WTC11 (cell line): ENCODE measurements around the gene KPNB1. TPM values are rescaled to one million over a fixed set of nuclear protein-coding genes. Genes with fewer than 3 reads are reported as not detected.

ENCODE experiments used
- ATAC-seq: fragments of 200-7000 bp; cut with Tn5 transposase; 2 replicates; pipeline ENCODE4 v1.10.0; 2021; ENCODE audit warnings: mild to moderate bottlenecking, moderate library complexity
- CTCF ChIA-PET: fragments of 300-600 bp; sonication (Branson Sonifier 250); formaldehyde crosslinking; loops from one replicate; lab custom pipeline; 2021; ENCODE audit warnings: antibody characterized with exemption; lab: Charles Lee
- POLR2A ChIA-PET: fragments of 350-600 bp; sonication (Branson Sonifier 250); formaldehyde crosslinking; loops from one replicate; lab custom pipeline; 2021; ENCODE audit warnings: antibody characterized with exemption; lab: Charles Lee
- DNase-seq: peaks from one replicate; pipeline ENCODE4 v3.0.0; 2021; ENCODE audit warnings: low spot score
- H3K27ac Mint-ChIP-seq: 2 replicates; pipeline ENCODE4 v1.8.0; 2021; ENCODE audit warnings: mixed read lengths
- H3K27me3 Mint-ChIP-seq: 2 replicates; pipeline ENCODE4 v1.8.0; 2021; ENCODE audit warnings: low read depth, mild to moderate bottlenecking, moderate library complexity, mixed read lengths
- H3K36me3 Mint-ChIP-seq: 2 replicates; pipeline ENCODE4 v1.8.0; 2021; ENCODE audit warnings: mixed read lengths
- H3K4me1 Mint-ChIP-seq: 2 replicates; pipeline ENCODE4 v1.8.0; 2022; ENCODE audit warnings: mixed read lengths
- H3K4me3 Mint-ChIP-seq: 2 replicates; pipeline ENCODE4 v1.8.0; 2021; ENCODE audit warnings: mild to moderate bottlenecking, moderate library complexity, mixed read lengths
- H3K9me3 Mint-ChIP-seq: 2 replicates; pipeline ENCODE4 v1.8.0; 2021; ENCODE audit warnings: mixed read lengths
- ARID4B ChIP-seq: sonication (generic); formaldehyde crosslinking; IDR thresholded peaks from 2 replicates; pipeline ENCODE4 v1.8.0; 2023; ENCODE audit warnings: missing genetic modification reagents, mild to moderate bottlenecking, borderline replicate concordance
- ATF3 ChIP-seq: sonication (generic); formaldehyde crosslinking; conservative IDR thresholded peaks from 2 replicates; pipeline ENCODE4 v1.8.1; 2022; ENCODE audit warnings: mild to moderate bottlenecking, missing genetic modification reagents
- ATF6 ChIP-seq: sonication (generic); formaldehyde crosslinking; IDR thresholded peaks from 2 replicates; pipeline ENCODE4 v1.8.1; 2023; ENCODE audit warnings: mild to moderate bottlenecking, missing genetic modification reagents
- E2F1 ChIP-seq: sonication (generic); formaldehyde crosslinking; IDR thresholded peaks from 2 replicates; pipeline ENCODE4 v1.8.0; 2022; ENCODE audit warnings: mild to moderate bottlenecking, missing genetic modification reagents
- ELF4 ChIP-seq: sonication (generic); formaldehyde crosslinking; IDR thresholded peaks from 2 replicates; pipeline ENCODE4 v1.8.1; 2022; ENCODE audit warnings: low read depth, mild to moderate bottlenecking, moderate library complexity, missing genetic modification reagents
- GRHL2 ChIP-seq: fragments of 250-450 bp; sonication (Bioruptor Pico); IDR thresholded peaks from 2 replicates; pipeline ENCODE4 v1.8.0; 2022; ENCODE audit warnings: mild to moderate bottlenecking, moderate library complexity; ENCODE audit not compliant: insufficient replicate concordance, severe bottlenecking
- KAT7 ChIP-seq: sonication (generic); formaldehyde crosslinking; IDR thresholded peaks from 2 replicates; pipeline ENCODE4 v1.8.1; 2023; ENCODE audit warnings: missing genetic modification reagents, mild to moderate bottlenecking, borderline replicate concordance
- MLX ChIP-seq: sonication (generic); formaldehyde crosslinking; IDR thresholded peaks from 2 replicates; pipeline ENCODE4 v1.8.1; 2023; ENCODE audit warnings: mild to moderate bottlenecking, missing genetic modification reagents, moderate library complexity
- NFYB ChIP-seq: sonication (generic); formaldehyde crosslinking; conservative IDR thresholded peaks from 2 replicates; pipeline ENCODE4 v1.8.0; 2022; ENCODE audit warnings: low read depth, missing genetic modification reagents
- NR1H2 ChIP-seq: sonication (generic); formaldehyde crosslinking; IDR thresholded peaks from 2 replicates; pipeline ENCODE4 v1.9.0; 2021; ENCODE audit warnings: mild to moderate bottlenecking, moderate library complexity, missing genetic modification reagents
- PREB ChIP-seq: sonication (generic); formaldehyde crosslinking; IDR thresholded peaks from 2 replicates; pipeline ENCODE4 v1.8.1; 2022; ENCODE audit warnings: mild to moderate bottlenecking, missing genetic modification reagents, moderate library complexity, borderline replicate concordance
- PRRX2 ChIP-seq: fragments of 250-450 bp; sonication (Bioruptor Pico); IDR thresholded peaks from 2 replicates; pipeline ENCODE4 v1.8.0; 2021; ENCODE audit warnings: mild to moderate bottlenecking
- RELA ChIP-seq: sonication (generic); formaldehyde crosslinking; IDR thresholded peaks from 2 replicates; pipeline ENCODE4 v1.8.1; 2022; ENCODE audit warnings: missing genetic modification reagents, mild to moderate bottlenecking, borderline replicate concordance
- SP1 ChIP-seq: sonication (generic); formaldehyde crosslinking; conservative IDR thresholded peaks from 2 replicates; pipeline ENCODE4 v1.8.1; 2022; ENCODE audit warnings: missing genetic modification reagents
- TEAD4 ChIP-seq: sonication (generic); formaldehyde crosslinking; IDR thresholded peaks from 2 replicates; pipeline ENCODE4 v1.8.0; 2022; ENCODE audit warnings: mild to moderate bottlenecking, missing genetic modification reagents
- TP53 ChIP-seq: sonication (generic); formaldehyde crosslinking; IDR thresholded peaks from 2 replicates; pipeline ENCODE4 v1.8.1; 2023; ENCODE audit warnings: mild to moderate bottlenecking, missing genetic modification reagents
- ZBTB21 ChIP-seq: sonication (generic); formaldehyde crosslinking; IDR thresholded peaks from 2 replicates; pipeline ENCODE4 v1.8.1; 2023; ENCODE audit warnings: mild to moderate bottlenecking, missing genetic modification reagents, borderline replicate concordance
- ZMAT4 ChIP-seq: fragments of 250-450 bp; sonication (Bioruptor Pico); IDR thresholded peaks from 2 replicates; pipeline ENCODE4 v1.9.0; 2021; ENCODE audit warnings: mild to moderate bottlenecking
- ZNF232 ChIP-seq: sonication (generic); formaldehyde crosslinking; IDR thresholded peaks from 2 replicates; pipeline ENCODE4 v1.8.0; 2022; ENCODE audit warnings: mild to moderate bottlenecking, missing genetic modification reagents
- ZNF317 ChIP-seq: sonication (generic); formaldehyde crosslinking; IDR thresholded peaks from 2 replicates; pipeline ENCODE4 v1.8.1; 2023; ENCODE audit warnings: low read depth, mild to moderate bottlenecking, moderate library complexity, missing genetic modification reagents, borderline replicate concordance
- ZNF396 ChIP-seq: fragments of 250-450 bp; sonication (Bioruptor Pico); IDR thresholded peaks from 2 replicates; pipeline ENCODE4 v1.8.0; 2021; ENCODE audit warnings: mild to moderate bottlenecking, moderate library complexity, borderline replicate concordance
- ZNF671 ChIP-seq: fragments of 250-450 bp; sonication (Bioruptor Pico); IDR thresholded peaks from 2 replicates; pipeline ENCODE4 v1.8.0; 2021; ENCODE audit warnings: mild to moderate bottlenecking
- total RNA-seq: library from RNA; stranded (reverse); gene quantifications from 3 replicates; pipeline ENCODE4 v1.2.3, GENCODE V29; 2021

Gene KPNB1
- total RNA-seq, 1 experiment from 2014 or later: 506 TPM

GRCh38 chr17:47707884-47708283, 58.2 kb downstream of the KPNB1 start:
- POLR2A ChIA-PET: no interaction called here
- H3K27me3 Mint-ChIP-seq: peaks cover 24% of the 10 kb centered on the region

GRCh38 chr17:47708312-47708863, 58.7 kb downstream of the KPNB1 start:
- H3K4me3 Mint-ChIP-seq: peak overlapping the region; percentile 63

More at GRCh38 chr17:47707884-47708283, 58.2 kb downstream of the KPNB1 start:
- Mint-ChIP-seq H3K9me3 (no peaks in the 10 kb centered on the region), H3K27ac (no peak overlapping the region), H3K4me3 (peak overlapping the region; percentile 63), H3K36me3 (no peaks in the 10 kb centered on the region), H3K4me1 (peaks cover 6% of the 10 kb centered on the region)
- TF ChIP-seq ELF4 (CRISPR knock-in tag) (no peak), ZNF671 (CRISPR knock-in tag) (no peak), RELA (CRISPR knock-in tag) (no peak), NFYB (CRISPR knock-in tag) (no peak), ZNF396 (CRISPR knock-in tag) (no peak), TEAD4 (CRISPR knock-in tag) (no peak), KAT7 (CRISPR knock-in tag) (no peak), ATF3 (CRISPR knock-in tag) (no peak)
- peak; percentile 17 for ATAC-seq
- no peak for DNase-seq
- CTCF ChIA-PET: interaction anchor here (1.1 to 3.5 kb wide), 7 partner anchors 9 to 82 kb away, joined by 3 to 37 read pairs (median 10); partner anchors contain the start of gene TBX21

More at GRCh38 chr17:47708312-47708863, 58.7 kb downstream of the KPNB1 start:
- Mint-ChIP-seq H3K36me3 (no peaks in the 10 kb centered on the region), H3K27me3 (peaks cover 30% of the 10 kb centered on the region), H3K27ac (no peak overlapping the region), H3K9me3 (no peaks in the 10 kb centered on the region), H3K4me1 (peaks cover 6% of the 10 kb centered on the region)
- POLR2A ChIA-PET: no interaction called here
- peak; percentile 50 for ATAC-seq
- peak; percentile 44 for DNase-seq
- TF ChIP-seq GRHL2: no peak
- no peak for TF ChIP-seq ZMAT4 (CRISPR knock-in tag)
- TF ChIP-seq ZBTB21 (CRISPR knock-in tag): no peak
- TF ChIP-seq PRRX2 (CRISPR knock-in tag): no peak
- no peak for TF ChIP-seq MLX (CRISPR knock-in tag)
- TF ChIP-seq SP1 (CRISPR knock-in tag): no peak
- no peak for TF ChIP-seq ZNF232 (CRISPR knock-in tag)
- TF ChIP-seq TEAD4 (CRISPR knock-in tag): no peak
- TF ChIP-seq NR1H2 (CRISPR knock-in tag): no peak
- TF ChIP-seq TP53: no peak
- TF ChIP-seq PREB (CRISPR knock-in tag): no peak
- no peak for TF ChIP-seq E2F1
- TF ChIP-seq ATF6 (CRISPR knock-in tag): no peak
- TF ChIP-seq ARID4B (CRISPR knock-in tag): no peak
- no peak for TF ChIP-seq ZNF317 (CRISPR knock-in tag)
- CTCF ChIA-PET: interaction anchor here (0.5 to 3.5 kb wide), 8 partner anchors 10 to 82 kb away, joined by 3 to 37 read pairs (median 8); partner anchors contain the start of gene TBX21
